Upper lobe of left lung (tissue), 4 donors: ENCODE data around the gene IFRD1.

Source experiments
- CTCF ChIP-seq, 6 experiments: fragments of 450-650 bp in 4 of 6; fragments of 200-600 bp in 2 of 6; sonication (generic) in 2 of 6; IDR thresholded peaks; one replicate each; pipeline ENCODE4 v1.5.1; 2016 to 2019; ENCODE audit warnings: antibody characterized with exemption in 6 of 6
- EP300 ChIP-seq, 4 donors: sonication (generic); formaldehyde crosslinking; IDR thresholded peaks; one replicate each; pipeline ENCODE4 v1.5.1; 2017; ENCODE audit warnings: antibody characterized with exemption in 4 of 4, control low read depth in 2 of 4
- POLR2A ChIP-seq, 4 donors: fragments of 450-650 bp; IDR thresholded peaks; one replicate each; pipeline ENCODE4 v1.5.1; 2016 to 2017; ENCODE audit warnings: antibody characterized with exemption in 4 of 4, mild to moderate bottlenecking in 2 of 4
- POLR2AphosphoS5 ChIP-seq, 2 donors: sonication (generic); formaldehyde crosslinking; IDR thresholded peaks; one replicate each; pipeline ENCODE4 v1.5.1; 2017; ENCODE audit warnings: antibody characterized with exemption in 2 of 2

GRCh38 chr7:112481121-112481736 lies 31.0 kb downstream of the IFRD1 start:
- TF ChIP-seq CTCF (IDR thresholded peaks at IDR 0.05): no peak
- no peak for TF ChIP-seq POLR2AphosphoS5 (IDR thresholded peaks at IDR 0.05)
- TF ChIP-seq EP300 (IDR thresholded peaks at IDR 0.05): no peak
- no peak for TF ChIP-seq POLR2A (IDR thresholded peaks at IDR 0.05)
